Adipocyte (in vitro differentiated cells): ENCODE data around the gene CCR6.
"Not testable (repeated sequence)": the region's sequence is repeated elsewhere in the genome, so short reads cannot be mapped to it uniquely, and the experiment has no call there.

Source experiments
- DNase-seq: peaks from one replicate; pipeline ENCODE4 v3.0.0-alpha.2; 2015; ENCODE audit warnings: low read depth
- H3K27me3 ChIP-seq: replicated peaks from 2 replicates; pipeline ENCODE4 v1.7.0; 2013; ENCODE audit warnings: mild to moderate bottlenecking, low read length, moderate library complexity; ENCODE audit not compliant: control insufficient read depth, insufficient read depth
- H3K36me3 ChIP-seq: 2 replicates; pipeline ENCODE4 v1.7.0; 2013; ENCODE audit warnings: low read length, mild to moderate bottlenecking, moderate library complexity; ENCODE audit not compliant: control insufficient read depth, insufficient read depth, severe bottlenecking
- H3K4me1 ChIP-seq: 2 replicates; pipeline ENCODE4 v1.7.0; 2013; ENCODE audit warnings: mild to moderate bottlenecking, low read length, moderate library complexity; ENCODE audit not compliant: control insufficient read depth, insufficient read depth
- H3K4me3 ChIP-seq: 2 replicates; pipeline ENCODE4 v1.7.0; 2013; ENCODE audit warnings: mild to moderate bottlenecking, low read length, moderate library complexity
- H3K9ac ChIP-seq: 2 replicates; pipeline ENCODE4 v1.7.0; 2013; ENCODE audit warnings: mild to moderate bottlenecking, low read length, moderate library complexity
- H3K9me3 ChIP-seq: 2 replicates; pipeline ENCODE4 v1.7.0; 2013; ENCODE audit warnings: mild to moderate bottlenecking, low read length, moderate library complexity; ENCODE audit not compliant: control insufficient read depth

CCR6 gene

GRCh38 chr6:167162591-167162990 lies 39.7 kb downstream of the CCR6 start:
- Histone ChIP-seq H3K9me3 (no peaks in the 10 kb centered on the region), H3K36me3 (no peaks in the 10 kb centered on the region), H3K9ac (no peak overlapping the region), H3K4me1 (no peaks in the 10 kb centered on the region), H3K4me3 (no peak overlapping the region), H3K27me3 (peaks cover 18% of the 10 kb centered on the region)
- DNase-seq, result no peak

GRCh38 chr6:167163476-167164011 lies 40.6 kb downstream of the CCR6 start:
- Histone ChIP-seq H3K9ac (no peak overlapping the region), H3K9me3 (no peaks in the 10 kb centered on the region), H3K4me3 (no peak overlapping the region), H3K4me1 (no peaks in the 10 kb centered on the region), H3K36me3 (no peaks in the 10 kb centered on the region), H3K27me3 (peaks cover 18% of the 10 kb centered on the region)
- DNase-seq, result no peak

- Histone ChIP-seq H3K36me3 (no peaks in the 10 kb centered on the region), H3K27me3 (peaks cover 18% of the 10 kb centered on the region)
These were observed 41.4 kb downstream of the CCR6 start for GRCh38 chr6:167164261-167164660.

GRCh38 chr6:167165858-167166471 lies 43.1 kb downstream of the CCR6 start:
- H3K4me3 ChIP-seq, result no peak overlapping the region
- peaks cover 18% of the 10 kb centered on the region for H3K27me3 ChIP-seq
- H3K4me1 ChIP-seq, result no peaks in the 10 kb centered on the region
- no peaks in the 10 kb centered on the region for H3K36me3 ChIP-seq
- H3K9ac ChIP-seq, result no peak overlapping the region
- H3K9me3 ChIP-seq, result no peaks in the 10 kb centered on the region
- no peak for DNase-seq

More at GRCh38 chr6:167164261-167164660, 41.4 kb downstream of the CCR6 start:
- no peaks in the 10 kb centered on the region for H3K9me3 ChIP-seq
- H3K4me1 ChIP-seq, result no peaks in the 10 kb centered on the region
- H3K4me3 ChIP-seq, result no peak overlapping the region
- no peak for DNase-seq
- H3K9ac ChIP-seq, result no peak overlapping the region

GRCh38 chr6:167167699-167168098 lies 44.8 kb downstream of the CCR6 start:
- H3K27me3 ChIP-seq, result peaks cover 19% of the 10 kb centered on the region
- not testable (repeated sequence) for DNase-seq, H3K36me3 ChIP-seq

GRCh38 chr6:167168296-167168695 lies 45.4 kb downstream of the CCR6 start:
- H3K9me3 ChIP-seq, H3K9ac ChIP-seq, DNase-seq, H3K4me1 ChIP-seq, H3K36me3 ChIP-seq, H3K4me3 ChIP-seq: not testable (repeated sequence)
- peaks cover 19% of the 10 kb centered on the region for H3K27me3 ChIP-seq

More at GRCh38 chr6:167167699-167168098, 44.8 kb downstream of the CCR6 start:
- H3K9ac ChIP-seq, H3K9me3 ChIP-seq, H3K4me1 ChIP-seq, H3K4me3 ChIP-seq: not testable (repeated sequence)

- not testable (repeated sequence) for H3K9me3 ChIP-seq, H3K9ac ChIP-seq, DNase-seq, H3K4me1 ChIP-seq, H3K36me3 ChIP-seq, H3K4me3 ChIP-seq
- H3K27me3 ChIP-seq, result peaks cover 14% of the 10 kb centered on the region
These were observed 47.0 kb downstream of the CCR6 start for GRCh38 chr6:167169867-167170266.

- not testable (repeated sequence) for H3K9me3 ChIP-seq, DNase-seq, H3K4me3 ChIP-seq, H3K4me1 ChIP-seq, H3K36me3 ChIP-seq, H3K9ac ChIP-seq, H3K27me3 ChIP-seq
These were observed 48.4 kb downstream of the CCR6 start for GRCh38 chr6:167171300-167171699.

- not testable (repeated sequence) for H3K4me1 ChIP-seq, H3K9ac ChIP-seq
These were observed 49.1 kb downstream of the CCR6 start for GRCh38 chr6:167172011-167172410.

GRCh38 chr6:167177271-167177670 lies 54.4 kb downstream of the CCR6 start:
- not testable (repeated sequence) for H3K4me3 ChIP-seq, H3K27me3 ChIP-seq, H3K9me3 ChIP-seq, H3K36me3 ChIP-seq, DNase-seq, H3K9ac ChIP-seq, H3K4me1 ChIP-seq

More at GRCh38 chr6:167172011-167172410, 49.1 kb downstream of the CCR6 start:
- not testable (repeated sequence) for H3K36me3 ChIP-seq, H3K4me3 ChIP-seq, H3K9me3 ChIP-seq, H3K27me3 ChIP-seq, DNase-seq

GRCh38 chr6:167178896-167179655 lies 56.2 kb downstream of the CCR6 start:
- not testable (repeated sequence) for H3K9ac ChIP-seq, H3K9me3 ChIP-seq, H3K4me3 ChIP-seq, H3K27me3 ChIP-seq, H3K36me3 ChIP-seq, DNase-seq, H3K4me1 ChIP-seq
